HepG2 (cell line): ENCODE data around the gene IFNL1. TPM values are rescaled to one million over a fixed set of nuclear protein-coding genes. Genes with fewer than 3 reads are reported as not detected.

ENCODE experiments used
- ATAC-seq: fragments of 200-7000 bp; cut with Tn5 transposase; 3 replicates; pipeline ENCODE4 v1.9.1; 2020; ENCODE audit warnings: mild to moderate bottlenecking, moderate library complexity
- BruUV-seq: library from RNA; stranded (reverse); fragments of 400-500 nt; replicated peaks from 2 replicates; lab custom pipeline; 2021; lab: Mats Ljungman, UMichigan
- CTCF ChIA-PET: fragments of 300-600 bp; formaldehyde crosslinking; extraction: SDS; loops from one replicate; lab custom pipeline; 2021; ENCODE audit warnings: low total read pairs, inconsistent platforms, low intra/inter-chr PET ratio; lab: Yijun Ruan, JAX
- POLR2A ChIA-PET: fragments of 350-600 bp; sonication (Branson Sonifier 250); formaldehyde crosslinking; loops from one replicate; lab custom pipeline; 2020; ENCODE audit warnings: antibody characterized with exemption, inconsistent platforms; lab: Yijun Ruan, JAX
- DNase-seq: peaks from one replicate; pipeline ENCODE4 v3.0.0-alpha.2; 2015; ENCODE audit warnings: low spot score
- FAIRE-seq: peaks from 3 replicates; lab custom pipeline; 2011; peaks lifted over from hg19 to GRCh38; lab: Jason Lieb, UNC
- H2AFZ ChIP-seq: one replicate; pipeline ENCODE4 v1.6.1; 2011; ENCODE audit warnings: low read length, inconsistent platforms
- H3K27ac ChIP-seq: fragments of 300-600 bp; 3 replicates; pipeline ENCODE4 v1.8.0; 2011; ENCODE audit warnings: mixed run types, mild to moderate bottlenecking, mixed read lengths, low read length, inconsistent platforms; ENCODE audit not compliant: insufficient read depth; ENCODE audit errors: extremely low read length
- H3K27me3 ChIP-seq, 2 experiments: fragments of 200-600 bp in 1 of 2; 2 replicates in 1 of 2; 3 replicates in 1 of 2; pipeline versions ENCODE4 v1.6.0 to v1.8.0; 2011; ENCODE audit warnings: low read length in 2 of 2, mild to moderate bottlenecking in 2 of 2, moderate library complexity in 2 of 2, inconsistent platforms in 1 of 2; ENCODE audit not compliant: insufficient read depth in 2 of 2, control insufficient read depth in 1 of 2
- H3K36me3 ChIP-seq, 2 experiments: fragments of 200-600 bp in 1 of 2; replicated peaks in 1 of 2; 2 replicates in 1 of 2; 3 replicates in 1 of 2; pipeline versions ENCODE4 v1.5.1 to v1.8.0; 2011; ENCODE audit warnings: low read length in 2 of 2, inconsistent platforms in 1 of 2; ENCODE audit not compliant: insufficient read depth in 2 of 2, control insufficient read depth in 1 of 2
- H3K4me1 ChIP-seq: 2 replicates; pipeline ENCODE4 v1.5.1; 2012; ENCODE audit warnings: low read length, inconsistent platforms; ENCODE audit not compliant: insufficient read depth
- H3K4me2 ChIP-seq: 2 replicates; pipeline ENCODE4 v1.6.0; 2011; ENCODE audit warnings: low read depth, low read length, inconsistent platforms
- H3K4me3 ChIP-seq, 3 experiments: fragments of 200-600 bp in 1 of 3; sonication (generic), shearing (Covaris generic) in 1 of 3; replicated peaks in 1 of 3; 2 replicates each; pipeline ENCODE4 v1.5.1; 2011 to 2016; ENCODE audit warnings: low read length in 3 of 3, inconsistent platforms in 2 of 3, low read depth in 2 of 3, mild to moderate bottlenecking in 2 of 3, control low read depth in 1 of 3, mixed read lengths in 1 of 3; ENCODE audit not compliant: insufficient read depth in 1 of 3
- H3K79me2 ChIP-seq: one replicate; pipeline ENCODE4 v1.6.1; 2011; ENCODE audit warnings: low read length, inconsistent platforms; ENCODE audit not compliant: insufficient read depth
- H3K9ac ChIP-seq: 2 replicates; pipeline ENCODE4 v1.6.0; 2011; ENCODE audit warnings: mild to moderate bottlenecking, low read depth, low read length, inconsistent platforms; ENCODE audit not compliant: insufficient read depth
- H3K9me3 ChIP-seq: 2 replicates; pipeline ENCODE4 v1.5.1; 2012; ENCODE audit warnings: mild to moderate bottlenecking, low read length
- H4K20me1 ChIP-seq: 2 replicates; pipeline ENCODE4 v1.6.0; 2011; ENCODE audit warnings: inconsistent platforms, mild to moderate bottlenecking, low read length, moderate library complexity; ENCODE audit not compliant: insufficient read depth
- FOXP1 ChIP-seq, 2 experiments: fragments of 450-650 bp in 1 of 2; IDR thresholded peaks; 2 replicates each; pipeline ENCODE4 v1.6.1; 2017 to 2018; ENCODE audit warnings: antibody characterized with exemption in 1 of 2
- ZNF292 ChIP-seq: sonication (generic); formaldehyde crosslinking; IDR thresholded peaks from 2 replicates; pipeline ENCODE4 v1.8.1; 2022; ENCODE audit warnings: mild to moderate bottlenecking, low read depth, missing genetic modification reagents, borderline replicate concordance
- ZNF883 ChIP-seq: sonication (generic); formaldehyde crosslinking; IDR thresholded peaks from 2 replicates; pipeline ENCODE4 v1.5.1; 2020; ENCODE audit warnings: mild to moderate bottlenecking, missing genetic modification reagents; ENCODE audit errors: not compliant biosample characterization
- WGBS: methylation state at CpG from one replicate; pipeline ENCODE4 v1.1.6; 2017; ENCODE audit warnings: low lambda C conversion rate; 5-methylcytosine and 5-hydroxymethylcytosine counted together
- in situ Hi-C: cut with HindIII; loops from 2 replicates; pipeline ENCODE4 v1.10.0; 2017; ENCODE audit warnings: low pct_unique_long_range_greater_than_20kb; ENCODE audit not compliant: extremely low pct_ligation_motif_present
- intact Hi-C: fragments of 100-400 bp; cut with micrococcal nuclease; formaldehyde crosslinking; loops from one replicate; pipeline ENCODE4 v1.10.0; 2022; ENCODE audit not compliant: unreplicated experiment
- polyA plus RNA-seq, 8 experiments: library from polyadenylated mRNA; depleted of rRNA in 3 of 8; stranded (reverse) in 7 of 8; unstranded in 1 of 8; fragments of >200 nt; fragmentation: Illumina TruSeq in 4 of 8; extraction: Trizol in 4 of 8; gene quantifications; 2 replicates each; pipeline versions ENCODE4 v1.2.1 to v1.2.3, GENCODE V29; 2011 to 2016; ENCODE audit warnings: low read depth in 4 of 8, missing spikeins in 1 of 8, mixed read lengths in 1 of 8; ENCODE audit not compliant: insufficient read depth in 1 of 8
- total RNA-seq, 5 experiments: library from RNA; depleted of rRNA; stranded (reverse); fragments of >200 nt; fragmentation: Illumina TruSeq; extraction: Trizol; gene quantifications; 2 replicates each; pipeline ENCODE4 v1.2.3, GENCODE V29; 2016; ENCODE audit warnings: low read depth in 1 of 5
- TF ChIP-seq, protein P1 (sequence below): sonication (generic); formaldehyde crosslinking; IDR thresholded peaks from 2 replicates; pipeline ENCODE4 v1.4.0; 2020; ENCODE audit warnings: missing genetic modification reagents

The IFNL1 gene
- total and polyA plus RNA-seq, 2 of the 13 experiments (the other 11 are each of a cell fraction or from before 2014, with no cell fraction given), result not detected

DNA sequence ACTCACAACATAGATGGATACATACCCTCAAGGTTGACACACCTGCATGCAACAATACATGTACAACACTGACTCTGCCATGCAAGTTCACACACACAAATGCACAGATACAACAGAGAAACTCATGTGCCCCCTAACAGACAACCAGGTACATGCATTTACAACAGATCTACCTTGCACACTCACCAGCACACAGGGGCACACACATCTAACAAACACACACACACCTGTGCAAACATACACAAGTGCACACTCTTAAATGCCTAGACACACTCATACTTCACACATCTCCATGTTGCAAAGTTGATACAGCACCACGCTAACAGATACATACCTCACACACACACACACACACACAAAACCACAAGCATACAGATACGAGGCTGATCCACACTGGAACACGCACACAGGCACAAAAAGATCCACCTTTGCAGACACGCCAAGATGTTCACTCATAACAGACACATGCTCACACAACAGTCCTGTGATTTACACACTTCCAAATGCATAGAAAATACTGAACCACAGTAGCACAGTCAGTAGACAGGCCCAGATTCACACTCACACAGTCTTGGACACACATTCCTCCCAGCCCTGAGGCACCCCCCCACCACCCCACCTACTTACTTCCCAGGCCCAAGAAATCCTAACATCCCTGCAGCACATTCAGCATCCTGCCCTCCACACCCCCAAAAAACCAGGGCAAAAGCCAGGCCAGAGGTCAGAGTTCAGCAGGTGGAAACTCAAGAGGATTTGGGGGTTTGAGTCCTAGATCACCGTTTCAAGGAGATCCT is 23.1 kb downstream of the IFNL1 start:
- CTCF ChIA-PET, result no interaction called here
- Histone ChIP-seq H3K36me3 (no peaks in the 10 kb centered on the region), H3K9me3 (no peaks in the 10 kb centered on the region), H2AFZ (no peak overlapping the region), H3K27me3 (peaks cover 0 to 22% of the 10 kb centered on the region in 2 experiments; a peak in 2 of 5 replicates), H3K9ac (no peak overlapping the region), H3K27ac (no peak overlapping the region), H3K4me2 (peak overlapping the region; percentile 98), H3K4me1 (peaks cover 14% of the 10 kb centered on the region), H3K79me2 (no peaks in the 10 kb centered on the region), H4K20me1 (no peaks in the 10 kb centered on the region), H3K4me3 (peak overlapping the region in 1 of 3 experiments; percentile 84; a peak in 2 of 6 replicates)
- intact Hi-C loops, result loop anchor here (5.0 kb wide), 1 partner anchor 357 kb away; no protein-coding TSS in a partner anchor
- POLR2A ChIA-PET, result no interaction called here
- no TSS peak for BruUV-seq
- in situ Hi-C loops, result no loop called here
- no peak for DNase-seq
- no peak for ATAC-seq
- TF ChIP-seq, protein P1, sequence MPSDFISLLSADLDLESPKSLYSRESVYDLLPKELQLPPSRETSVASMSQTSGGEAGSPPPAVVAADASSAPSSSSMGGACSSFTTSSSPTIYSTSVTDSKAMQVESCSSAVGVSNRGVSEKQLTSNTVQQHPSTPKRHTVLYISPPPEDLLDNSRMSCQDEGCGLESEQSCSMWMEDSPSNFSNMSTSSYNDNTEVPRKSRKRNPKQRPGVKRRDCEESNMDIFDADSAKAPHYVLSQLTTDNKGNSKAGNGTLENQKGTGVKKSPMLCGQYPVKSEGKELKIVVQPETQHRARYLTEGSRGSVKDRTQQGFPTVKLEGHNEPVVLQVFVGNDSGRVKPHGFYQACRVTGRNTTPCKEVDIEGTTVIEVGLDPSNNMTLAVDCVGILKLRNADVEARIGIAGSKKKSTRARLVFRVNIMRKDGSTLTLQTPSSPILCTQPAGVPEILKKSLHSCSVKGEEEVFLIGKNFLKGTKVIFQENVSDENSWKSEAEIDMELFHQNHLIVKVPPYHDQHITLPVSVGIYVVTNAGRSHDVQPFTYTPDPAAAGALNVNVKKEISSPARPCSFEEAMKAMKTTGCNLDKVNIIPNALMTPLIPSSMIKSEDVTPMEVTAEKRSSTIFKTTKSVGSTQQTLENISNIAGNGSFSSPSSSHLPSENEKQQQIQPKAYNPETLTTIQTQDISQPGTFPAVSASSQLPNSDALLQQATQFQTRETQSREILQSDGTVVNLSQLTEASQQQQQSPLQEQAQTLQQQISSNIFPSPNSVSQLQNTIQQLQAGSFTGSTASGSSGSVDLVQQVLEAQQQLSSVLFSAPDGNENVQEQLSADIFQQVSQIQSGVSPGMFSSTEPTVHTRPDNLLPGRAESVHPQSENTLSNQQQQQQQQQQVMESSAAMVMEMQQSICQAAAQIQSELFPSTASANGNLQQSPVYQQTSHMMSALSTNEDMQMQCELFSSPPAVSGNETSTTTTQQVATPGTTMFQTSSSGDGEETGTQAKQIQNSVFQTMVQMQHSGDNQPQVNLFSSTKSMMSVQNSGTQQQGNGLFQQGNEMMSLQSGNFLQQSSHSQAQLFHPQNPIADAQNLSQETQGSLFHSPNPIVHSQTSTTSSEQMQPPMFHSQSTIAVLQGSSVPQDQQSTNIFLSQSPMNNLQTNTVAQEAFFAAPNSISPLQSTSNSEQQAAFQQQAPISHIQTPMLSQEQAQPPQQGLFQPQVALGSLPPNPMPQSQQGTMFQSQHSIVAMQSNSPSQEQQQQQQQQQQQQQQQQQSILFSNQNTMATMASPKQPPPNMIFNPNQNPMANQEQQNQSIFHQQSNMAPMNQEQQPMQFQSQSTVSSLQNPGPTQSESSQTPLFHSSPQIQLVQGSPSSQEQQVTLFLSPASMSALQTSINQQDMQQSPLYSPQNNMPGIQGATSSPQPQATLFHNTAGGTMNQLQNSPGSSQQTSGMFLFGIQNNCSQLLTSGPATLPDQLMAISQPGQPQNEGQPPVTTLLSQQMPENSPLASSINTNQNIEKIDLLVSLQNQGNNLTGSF (CRISPR knock-in tag), result no peak
- TF ChIP-seq ZNF883, result no peak
- TF ChIP-seq FOXP1 (IDR thresholded peaks at IDR 0.05), result 0 out of 2 replicates have a peak, but pooled peaks have one; percentile 21
- TF ChIP-seq FOXP1 (CRISPR knock-in tag; IDR thresholded peaks at IDR 0.05), result no peak
- no peak for TF ChIP-seq ZNF292 (CRISPR knock-in tag)
- WGBS, result 90% methylated on average over 3 of the region's 5 CpGs
- no peak for FAIRE-seq
